Neural progenitor cell (in vitro differentiated cells): ENCODE data around the gene ZNF423.

Experiments used
- CTCF ChIP-seq: fragments of 200-600 bp; sonication (generic); IDR thresholded peaks from 2 replicates; pipeline ENCODE4 v1.5.1; 2017; ENCODE audit warnings: antibody characterized with exemption, mild to moderate bottlenecking
- EZH2phosphoT487 ChIP-seq: fragments of 200-600 bp; sonication (generic); IDR thresholded peaks from 2 replicates; pipeline ENCODE4 v1.6.1; 2017; ENCODE audit warnings: antibody characterized with exemption

- no peak for TF ChIP-seq CTCF
- TF ChIP-seq EZH2phosphoT487: no peak
These were observed 289.5 kb downstream of the ZNF423 start for GRCh38 chr16:49566432-49566831.
